NCI-H1048 (cell line): ENCODE data around the gene PIM3.

Source experiments
- DNase-seq: peaks from one replicate; lab custom pipeline; 2025; lab: John Stamatoyannopoulos, UW

The PIM3 gene

DNA sequence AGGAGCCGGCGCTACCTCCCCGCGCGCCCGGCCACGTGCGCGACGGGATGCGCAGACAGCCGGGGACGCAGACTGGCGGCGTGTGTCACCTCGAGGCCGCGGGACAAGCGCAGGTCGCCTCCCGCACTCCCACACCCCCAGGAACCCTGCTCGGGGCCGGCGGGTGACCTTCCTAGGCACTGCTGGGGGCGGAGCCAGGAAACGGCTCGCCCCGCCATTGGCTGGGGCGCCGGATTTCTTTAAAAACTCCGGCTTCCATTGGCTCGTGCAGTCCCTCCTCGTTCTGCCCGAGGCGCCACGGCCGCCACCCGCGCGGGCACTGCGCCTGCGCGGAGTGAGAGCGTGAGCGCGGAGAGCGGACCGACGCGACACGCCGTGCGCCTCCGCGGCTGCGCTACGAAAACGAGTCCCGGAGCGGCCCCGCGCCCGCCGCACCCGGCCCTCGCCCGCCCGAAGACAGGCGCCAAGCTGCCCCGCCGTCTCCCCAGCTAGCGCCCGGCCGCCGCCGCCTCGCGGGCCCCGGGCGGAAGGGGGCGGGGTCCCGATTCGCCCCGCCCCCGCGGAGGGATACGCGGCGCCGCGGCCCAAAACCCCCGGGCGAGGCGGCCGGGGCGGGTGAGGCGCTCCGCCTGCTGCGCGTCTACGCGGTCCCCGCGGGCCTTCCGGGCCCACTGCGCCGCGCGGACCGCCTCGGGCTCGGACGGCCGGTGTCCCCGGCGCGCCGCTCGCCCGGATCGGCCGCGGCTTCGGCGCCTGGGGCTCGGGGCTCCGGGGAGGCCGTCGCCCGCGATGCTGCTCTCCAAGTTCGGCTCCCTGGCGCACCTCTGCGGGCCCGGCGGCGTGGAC, at the start of gene PIM3:
Gene PIM3, plus strand, starts transcription at position 614 of the 846 bp plus-strand sequence. Its CDS starts 176 bp downstream, at position 790.
- DNase-seq, result peak; percentile 92

DNA sequence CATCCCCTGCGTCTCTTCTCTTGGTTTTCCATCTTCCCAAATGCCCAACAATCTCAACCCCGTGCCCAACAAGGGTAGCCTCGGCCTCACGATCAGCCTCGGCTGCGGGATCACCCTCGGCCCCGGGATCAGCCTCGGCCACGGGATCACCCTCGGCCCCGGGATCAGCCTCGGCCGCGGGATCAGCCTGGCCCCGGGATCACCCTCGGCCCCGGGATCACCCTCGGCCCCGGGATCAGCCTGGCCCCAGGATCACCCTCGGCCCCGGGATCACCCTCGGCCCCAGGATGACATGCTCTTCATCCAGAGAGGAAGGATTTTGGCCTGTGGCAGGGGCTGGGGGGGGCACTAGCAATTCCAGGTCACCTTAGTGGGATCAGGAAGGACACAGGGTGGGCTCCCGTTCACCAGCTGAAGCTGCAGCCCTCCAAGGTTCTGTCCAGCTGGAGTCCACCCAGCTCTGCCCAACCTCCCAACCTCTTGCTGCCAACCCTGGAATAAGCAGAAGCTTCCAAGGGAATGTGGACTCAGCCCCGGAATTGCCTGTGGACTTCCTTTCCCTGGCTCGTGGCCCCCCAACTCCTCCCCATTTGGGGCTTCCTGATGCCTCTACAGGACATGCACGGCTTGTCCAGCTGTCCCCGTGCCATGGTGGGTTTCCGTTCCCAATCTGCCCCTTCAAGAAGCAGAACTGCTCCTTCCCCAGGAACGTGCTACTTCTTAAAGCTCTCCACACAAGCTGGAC, 48.5 kb upstream of the PIM3 start:
- DNase-seq, result no peak

DNA sequence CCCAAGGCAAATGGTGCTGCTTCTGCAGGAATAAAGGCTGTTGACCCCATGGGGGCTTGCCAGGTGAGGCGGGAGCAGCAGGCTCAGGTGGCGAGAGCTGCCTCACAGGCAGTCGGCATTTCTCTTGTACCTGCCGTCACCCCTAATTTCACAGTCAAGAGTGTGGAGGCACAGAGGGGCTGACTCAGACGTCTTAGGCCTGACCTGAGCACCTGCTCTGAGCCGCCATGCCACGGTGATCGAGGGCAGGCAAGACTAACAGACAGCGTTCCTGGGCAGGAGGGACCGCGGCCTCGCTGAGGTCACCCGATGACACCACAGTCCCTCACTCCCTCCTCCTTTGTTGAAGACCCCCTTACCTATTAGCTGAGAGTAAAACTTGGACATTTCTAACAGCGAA, 47.5 kb upstream of the PIM3 start:
- no peak for DNase-seq

DNA sequence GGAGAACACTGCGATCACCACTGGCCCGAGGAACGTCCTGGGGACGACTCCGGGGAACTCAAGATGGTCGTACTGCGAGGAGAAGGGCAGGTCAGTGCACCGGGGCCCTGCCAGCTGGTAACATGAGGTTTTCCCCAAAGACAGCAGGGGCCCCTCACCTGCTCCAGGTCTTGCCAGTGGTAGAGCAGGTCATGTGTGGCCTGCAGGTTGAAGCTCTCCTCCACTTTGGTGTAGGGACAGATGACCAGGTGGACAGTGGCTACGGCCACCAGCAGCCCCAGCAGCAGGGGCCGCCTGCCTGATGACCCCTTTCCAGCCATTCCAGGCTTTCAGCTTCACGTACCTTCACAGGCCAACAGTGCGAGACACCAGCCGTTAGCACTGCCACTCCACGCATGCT, 47.1 kb upstream of the PIM3 start:
- DNase-seq, result no peak

DNA sequence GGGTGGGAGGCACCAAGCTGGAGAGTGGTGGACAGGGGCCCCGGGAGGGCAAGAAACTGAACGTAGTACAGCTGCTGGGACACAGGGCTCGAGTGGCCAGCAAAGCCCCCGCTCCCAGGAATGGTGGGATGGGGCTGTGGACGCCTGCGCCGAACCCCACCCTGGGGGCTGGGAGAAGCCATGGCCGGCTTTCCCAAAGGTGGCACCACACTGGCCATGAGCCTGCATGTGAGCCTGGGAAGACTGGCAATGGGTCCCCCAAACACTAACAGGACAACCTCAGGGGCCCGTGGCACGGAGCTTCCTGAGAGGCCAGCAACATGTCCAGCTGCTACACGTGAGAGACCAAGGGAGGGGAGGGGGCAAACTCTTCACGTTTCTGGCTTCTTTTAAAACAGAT, 46.3 kb upstream of the PIM3 start:
- DNase-seq, result no peak

DNA sequence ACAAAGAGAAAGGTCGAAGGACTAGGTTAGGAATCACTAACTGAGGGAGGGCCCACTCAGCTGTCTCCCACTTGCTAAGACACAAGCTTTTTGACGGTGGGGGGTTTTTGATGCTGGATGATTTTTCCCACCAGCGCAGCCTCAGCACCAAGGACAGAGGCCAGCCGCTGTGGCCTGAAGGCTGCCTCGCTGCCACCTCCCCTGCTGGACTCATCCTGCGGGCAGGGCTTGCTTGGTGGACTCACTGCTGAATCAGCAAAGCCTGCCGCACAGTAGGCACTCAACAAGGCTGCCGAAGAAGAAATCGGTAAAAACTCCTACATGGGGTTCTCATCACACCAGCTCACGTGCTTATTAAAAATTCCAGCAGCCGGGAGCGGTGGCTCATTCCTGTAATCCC, 45.0 kb upstream of the PIM3 start:
- no peak for DNase-seq

DNA sequence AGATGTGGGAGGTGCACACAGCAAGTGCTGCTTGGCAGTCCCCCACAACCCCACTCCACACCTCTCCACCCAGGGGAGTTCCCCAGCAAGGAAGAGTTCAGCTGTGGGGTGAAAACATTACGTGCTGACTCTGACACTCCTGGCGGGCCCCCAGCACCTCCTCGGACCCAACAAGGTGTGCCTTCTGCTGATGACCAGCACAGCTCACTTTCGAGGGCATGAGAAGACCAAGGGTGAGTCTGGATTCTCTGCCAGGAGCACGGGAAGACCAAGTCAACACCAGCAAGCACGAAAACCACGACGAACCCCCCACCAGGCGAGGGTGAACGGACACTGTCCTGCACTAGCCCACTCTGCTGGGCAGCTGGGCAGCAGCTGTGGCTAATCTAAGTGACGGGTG, 43.7 kb upstream of the PIM3 start:
- DNase-seq, result no peak

DNA sequence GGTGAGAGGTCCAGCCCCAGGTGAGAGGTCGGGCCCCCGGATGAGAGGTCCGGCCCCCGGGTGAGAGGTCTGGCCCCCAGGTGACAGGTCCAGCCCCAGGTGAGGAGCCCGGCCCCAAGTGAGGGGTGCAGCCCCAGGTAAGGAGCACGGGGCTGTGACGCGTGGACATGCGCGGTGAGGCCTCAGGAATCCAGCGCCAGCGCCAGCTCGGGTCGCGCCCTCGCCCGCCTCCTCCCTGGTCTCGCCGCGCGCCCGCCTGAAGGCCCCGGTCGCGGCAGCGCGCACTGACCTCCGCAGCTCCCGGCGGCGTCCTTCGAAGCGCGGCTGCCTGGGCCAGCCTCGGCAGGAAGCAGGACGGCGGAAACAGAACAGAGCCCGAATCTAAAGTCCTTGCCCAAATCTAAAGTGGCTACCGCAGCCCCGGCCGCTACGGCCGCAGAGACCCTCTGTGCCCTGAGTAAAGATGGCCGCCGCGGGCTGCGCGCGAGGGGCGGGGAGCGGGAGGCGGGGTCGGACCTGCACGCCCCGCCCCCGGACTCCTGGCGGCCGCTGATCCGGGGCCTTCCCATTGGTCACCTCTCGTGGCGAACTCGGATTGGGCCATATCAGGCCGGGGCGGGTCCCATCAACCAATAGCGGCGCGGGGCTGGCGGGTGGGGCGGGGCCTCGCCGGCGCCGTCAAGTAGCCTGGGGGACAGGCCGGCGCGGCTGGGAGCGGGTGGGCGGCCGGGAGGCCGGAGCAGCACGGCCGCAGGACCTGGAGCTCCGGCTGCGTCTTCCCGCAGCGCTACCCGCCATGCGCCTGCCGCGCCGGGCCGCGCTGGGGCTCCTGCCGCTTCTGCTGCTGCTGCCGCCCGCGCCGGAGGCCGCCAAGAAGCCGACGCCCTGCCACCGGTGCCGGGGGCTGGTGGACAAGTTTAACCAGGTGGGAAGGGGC, 42.3 kb upstream of the PIM3 start, which contains the start of the genes ALG12 and CRELD2:
Gene ALG12, minus strand, starts transcription at position 465 of the 937 bp plus-strand sequence. CDS start 4,673 bp downstream, outside the sequence.
Gene CRELD2, plus strand, starts transcription at position 661 of the 937 bp plus-strand sequence. Its CDS starts 136 bp downstream, at position 797.
- peak; percentile 88 for DNase-seq

DNA sequence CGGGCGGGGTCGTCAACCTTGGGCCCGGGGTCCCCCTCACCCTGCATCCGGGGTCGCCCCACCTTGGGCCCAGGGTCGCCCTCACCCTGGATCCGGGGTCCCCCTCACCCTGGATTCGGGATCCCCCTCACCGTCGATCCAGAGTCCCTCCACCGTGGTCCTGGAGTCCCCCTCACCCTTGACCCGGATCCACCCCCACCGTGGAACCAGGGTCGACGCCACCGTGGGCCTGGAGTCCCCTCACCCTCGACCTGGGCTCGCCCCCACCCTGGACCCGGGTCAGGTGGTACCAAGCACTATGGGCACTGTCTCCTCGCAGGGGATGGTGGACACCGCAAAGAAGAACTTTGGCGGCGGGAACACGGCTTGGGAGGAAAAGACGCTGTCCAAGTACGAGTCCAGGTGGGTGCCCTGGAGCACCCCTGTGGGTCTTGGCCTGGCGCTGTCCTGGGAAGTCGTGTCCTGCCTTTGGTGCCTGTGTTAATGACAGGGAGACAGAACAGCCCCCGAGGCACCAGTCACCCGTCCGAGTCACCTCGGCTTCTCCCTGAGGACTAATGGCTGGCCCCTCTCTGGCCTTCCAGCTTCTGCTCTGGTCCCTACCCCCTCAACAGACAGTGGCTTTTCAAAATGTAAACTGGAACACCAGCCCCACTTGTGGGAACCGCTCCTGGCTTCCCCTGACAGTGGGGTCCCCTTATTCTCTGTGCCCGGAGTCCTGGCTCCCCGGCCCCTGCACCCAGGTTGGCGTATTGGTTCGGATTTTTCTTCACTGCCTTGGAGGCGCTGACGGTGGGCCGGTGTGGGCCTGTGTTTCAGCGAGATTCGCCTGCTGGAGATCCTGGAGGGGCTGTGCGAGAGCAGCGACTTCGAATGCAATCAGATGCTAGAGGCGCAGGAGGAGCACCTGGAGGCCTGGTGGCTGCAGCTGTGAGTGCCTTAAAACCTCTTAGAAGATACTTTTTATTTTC, 41.4 kb upstream of the PIM3 start:
- no peak for DNase-seq

DNA sequence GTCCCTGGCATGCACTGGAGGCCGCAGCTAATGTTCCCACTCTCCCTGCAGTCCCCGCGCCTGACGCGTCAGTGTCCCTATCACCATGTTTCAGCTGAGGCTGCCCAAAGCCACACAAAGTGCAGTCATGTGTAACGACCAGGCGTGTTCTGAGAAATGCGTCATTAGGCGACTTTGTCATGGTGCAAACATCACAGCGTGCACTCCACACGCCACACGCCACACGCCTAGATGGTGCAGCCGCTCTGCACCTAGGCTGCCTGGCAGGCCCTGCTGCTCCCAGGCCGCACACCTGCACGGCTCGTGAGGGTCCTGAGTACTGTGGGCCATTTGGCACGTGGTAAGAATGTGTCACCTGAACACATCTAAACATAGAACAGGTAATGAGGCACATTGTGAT, 39.7 kb upstream of the PIM3 start:
- DNase-seq, result no peak

DNA sequence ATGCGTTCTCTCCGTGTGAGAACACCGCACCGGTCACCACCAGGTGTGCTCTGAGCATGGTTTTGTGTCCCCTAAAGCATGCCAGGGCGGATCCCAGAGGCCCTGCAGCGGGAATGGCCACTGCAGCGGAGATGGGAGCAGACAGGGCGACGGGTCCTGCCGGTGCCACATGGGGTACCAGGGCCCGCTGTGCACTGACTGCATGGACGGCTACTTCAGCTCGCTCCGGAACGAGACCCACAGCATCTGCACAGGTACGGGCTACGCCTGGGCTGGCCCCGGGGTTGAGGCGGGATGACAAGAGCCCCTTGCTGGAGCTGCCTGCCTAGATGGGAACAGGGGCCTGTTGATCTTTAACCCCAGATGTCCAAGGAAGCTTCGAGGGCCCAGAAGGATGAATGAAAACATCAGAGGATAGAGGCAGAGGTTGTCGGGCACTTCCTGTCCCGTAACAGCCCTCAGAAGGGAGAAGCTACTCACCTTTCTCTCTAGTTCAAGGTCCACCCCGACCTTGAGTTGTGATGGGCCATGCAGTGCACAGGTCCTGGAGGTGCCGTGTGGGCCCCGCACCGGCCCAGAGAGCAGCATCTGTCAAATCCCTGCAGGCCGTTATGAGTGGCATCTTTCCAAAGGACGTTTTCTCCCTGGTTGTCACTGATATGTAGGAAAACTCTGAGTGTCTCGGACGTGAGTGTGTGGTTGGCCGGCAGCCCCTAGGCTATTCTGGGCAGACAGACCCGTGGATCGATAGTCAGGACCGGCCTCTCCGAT, 38.9 kb upstream of the PIM3 start:
- DNase-seq, result no peak

DNA sequence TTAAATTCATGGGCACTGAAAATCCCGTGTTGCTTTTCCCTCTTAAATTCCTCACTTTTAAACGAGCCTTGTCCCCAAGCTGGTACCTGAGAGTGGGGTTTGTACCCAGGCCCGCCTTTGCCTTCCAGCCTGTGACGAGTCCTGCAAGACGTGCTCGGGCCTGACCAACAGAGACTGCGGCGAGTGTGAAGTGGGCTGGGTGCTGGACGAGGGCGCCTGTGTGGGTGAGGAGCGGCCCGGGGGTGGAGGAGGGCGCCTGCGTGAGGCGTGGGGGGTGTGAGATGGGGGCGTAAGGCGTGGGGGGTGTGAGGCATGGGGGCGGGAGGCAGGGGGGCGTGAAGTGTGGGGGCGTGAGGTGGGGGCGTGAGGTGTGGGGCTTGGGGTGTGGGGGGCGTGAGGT, 38.1 kb upstream of the PIM3 start:
- no peak for DNase-seq

DNA sequence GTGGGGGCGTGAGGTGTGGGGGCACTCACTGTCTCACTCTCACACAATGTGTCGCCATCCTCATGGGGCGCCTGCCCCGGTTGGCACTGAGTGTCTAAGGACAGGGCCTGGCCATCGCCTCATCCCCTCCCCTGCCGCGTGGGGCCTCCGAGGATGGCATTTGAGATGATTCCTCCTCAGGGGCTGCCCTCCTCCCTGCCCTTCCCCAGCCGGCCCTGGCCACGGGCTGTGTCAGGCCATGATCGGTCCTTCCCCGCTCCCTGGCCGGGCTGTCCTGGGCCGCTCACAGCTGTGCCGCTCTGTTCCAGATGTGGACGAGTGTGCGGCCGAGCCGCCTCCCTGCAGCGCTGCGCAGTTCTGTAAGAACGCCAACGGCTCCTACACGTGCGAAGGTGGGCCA, 37.6 kb upstream of the PIM3 start:
- DNase-seq, result no peak

DNA sequence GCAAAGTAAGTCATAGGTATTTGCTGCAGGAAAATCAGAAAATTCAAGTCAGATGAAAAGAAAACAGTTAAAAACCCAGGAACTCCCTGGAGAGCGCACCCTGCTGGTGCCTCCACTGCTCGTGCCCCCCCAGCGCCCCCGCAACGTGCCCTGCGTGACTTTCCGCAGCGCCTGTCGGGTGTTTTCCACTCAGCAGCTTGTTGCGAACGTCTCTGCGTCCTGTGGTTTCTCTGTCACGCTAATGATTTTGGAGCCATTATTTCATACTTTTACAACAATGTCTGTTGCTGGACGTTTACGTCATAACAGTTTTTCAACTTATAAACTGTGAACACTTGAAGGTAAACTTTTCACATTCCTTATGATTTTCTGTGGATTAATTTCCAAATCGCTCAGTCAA, 37.1 kb upstream of the PIM3 start:
- no peak for DNase-seq

DNA sequence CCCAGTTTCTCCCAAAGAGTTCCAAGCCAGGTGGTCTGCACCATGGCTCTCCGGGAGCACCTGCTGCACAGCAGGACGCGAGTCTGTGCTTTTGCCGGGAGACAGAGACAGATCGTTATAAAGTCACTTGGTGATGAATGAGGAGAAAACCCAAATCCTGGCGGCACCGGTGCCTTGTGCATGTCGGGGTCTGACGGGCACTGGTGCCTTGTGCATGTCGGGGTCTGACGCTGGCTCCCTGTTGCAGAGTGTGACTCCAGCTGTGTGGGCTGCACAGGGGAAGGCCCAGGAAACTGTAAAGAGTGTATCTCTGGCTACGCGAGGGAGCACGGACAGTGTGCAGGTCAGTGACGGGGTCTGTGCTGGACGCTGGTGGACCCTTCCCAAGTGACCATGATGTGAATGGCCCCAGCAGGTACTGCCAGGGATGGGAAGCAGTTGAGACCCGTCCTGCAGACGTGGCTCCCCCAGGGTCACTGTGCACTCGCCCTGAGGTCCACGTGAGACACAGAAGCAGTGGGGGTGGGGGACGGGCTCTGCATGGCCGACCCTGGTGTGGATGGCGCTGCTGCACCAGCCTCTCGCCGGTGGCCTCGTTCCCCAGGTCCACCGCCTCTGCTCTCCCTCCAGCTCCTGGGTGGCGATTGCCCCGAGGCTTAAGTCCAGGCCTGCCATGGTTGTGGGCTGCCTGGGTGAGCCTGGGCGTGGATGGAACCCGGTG, 36.3 kb upstream of the PIM3 start:
- DNase-seq, result no peak

DNA sequence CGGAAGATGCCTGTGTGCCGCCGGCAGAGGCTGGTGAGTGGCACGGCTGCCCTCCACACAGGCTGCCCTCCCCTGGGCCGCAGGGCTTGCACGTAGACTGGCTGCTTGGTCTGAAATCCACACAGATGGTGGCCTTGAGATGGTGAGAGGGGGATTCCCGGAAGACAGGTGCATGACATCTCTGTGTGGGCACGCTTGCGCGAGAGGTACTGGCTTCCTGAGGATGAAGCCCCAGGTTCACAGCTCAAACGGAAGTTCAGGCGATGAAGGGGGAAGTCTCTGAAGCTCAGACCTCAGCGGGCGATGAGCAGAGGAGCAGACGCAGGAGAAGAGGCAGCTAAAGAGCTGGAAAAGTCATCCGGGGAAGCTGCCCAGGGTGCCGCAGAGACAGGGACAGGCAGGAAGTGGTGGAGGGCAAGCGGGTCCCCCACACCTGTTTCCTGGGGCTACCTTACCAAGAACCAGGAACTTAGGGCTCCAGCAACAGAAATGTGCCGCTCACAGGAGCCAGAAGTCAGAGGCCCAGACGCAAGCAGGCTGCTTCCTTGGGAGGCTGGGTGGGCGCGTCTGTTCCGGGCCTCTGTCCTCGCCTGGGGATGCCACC, 34.9 kb upstream of the PIM3 start:
- no peak for DNase-seq

DNA sequence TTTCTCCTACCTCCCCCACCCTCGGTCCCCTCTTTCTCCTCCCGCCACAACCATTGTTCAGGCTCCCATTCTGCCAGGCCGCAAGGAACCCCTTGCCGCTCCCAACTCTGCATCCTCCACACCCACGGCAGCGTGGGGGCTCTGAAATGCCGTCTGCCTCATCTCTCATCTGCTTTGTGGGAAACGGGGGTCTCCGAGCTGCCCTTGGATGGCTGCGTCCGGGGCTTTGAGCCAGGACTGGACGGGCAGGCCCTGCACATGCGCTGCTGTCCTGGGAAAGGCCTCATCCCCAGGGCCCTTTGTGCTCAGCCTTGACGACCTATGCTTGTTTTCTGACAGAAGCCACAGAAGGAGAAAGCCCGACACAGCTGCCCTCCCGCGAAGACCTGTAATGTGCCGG, 33.7 kb upstream of the PIM3 start:
- DNase-seq, result no peak

DNA sequence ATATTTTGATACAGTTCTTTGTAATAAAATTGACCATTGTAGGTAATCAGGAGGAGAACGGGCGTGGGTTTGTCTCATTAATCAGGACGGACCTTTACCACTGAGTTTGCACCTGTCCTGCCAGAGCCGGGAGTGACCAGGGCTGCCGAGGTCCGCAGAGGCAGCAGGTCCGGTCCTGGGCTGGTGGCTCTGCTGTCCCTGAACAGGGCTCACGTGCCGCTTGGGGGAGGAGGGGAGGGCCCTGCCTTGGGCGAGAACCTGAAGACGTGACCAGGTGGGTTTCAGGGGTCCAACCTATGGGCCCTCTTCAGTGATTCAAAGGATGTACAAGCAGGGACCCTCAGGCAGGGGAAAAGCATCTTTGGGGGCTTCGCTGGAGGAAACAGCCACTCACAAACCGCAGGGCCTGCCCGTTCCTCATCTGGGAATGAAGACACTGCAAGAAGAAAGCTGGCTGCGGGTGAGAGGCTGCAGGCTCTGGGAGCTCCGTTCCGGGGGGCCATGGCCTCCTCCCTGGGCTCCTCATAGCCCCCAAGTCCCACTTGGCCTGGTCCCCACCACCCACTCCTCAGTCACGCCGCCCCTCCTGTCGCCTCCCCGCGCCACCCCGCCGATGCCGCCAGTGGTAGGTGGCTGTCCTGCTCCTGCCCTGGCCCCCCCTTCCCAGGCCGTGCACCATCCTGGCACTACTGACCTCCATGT, 32.9 kb upstream of the PIM3 start:
- no peak for DNase-seq

DNA sequence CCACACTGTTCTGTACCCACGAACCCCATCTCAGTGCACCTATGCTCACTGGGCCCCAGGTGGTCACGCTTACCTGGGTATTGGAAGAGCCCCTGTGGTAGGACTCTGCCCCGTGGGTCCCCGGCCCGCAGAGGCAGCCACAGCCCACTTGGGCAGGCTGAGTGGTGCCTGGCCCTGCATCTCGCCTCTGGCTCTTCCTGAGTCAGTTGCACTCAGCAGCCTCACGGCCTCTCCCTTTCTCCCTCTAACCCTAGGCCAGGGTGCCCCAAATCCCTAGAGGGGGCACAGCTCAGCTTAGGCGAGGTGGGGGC, 32.4 kb upstream of the PIM3 start:
- no peak for DNase-seq
